HuH-7.5 (cell line): ENCODE data around the gene SLC35F1.
"Not testable (repeated sequence)": the region's sequence is repeated elsewhere in the genome, so short reads cannot be mapped to it uniquely, and the experiment has no call there.

Experiments
- DNase-seq: peaks from one replicate; pipeline ENCODE4 v3.0.0; 2011; ENCODE audit warnings: low spot score

SLC35F1 gene

DNA sequence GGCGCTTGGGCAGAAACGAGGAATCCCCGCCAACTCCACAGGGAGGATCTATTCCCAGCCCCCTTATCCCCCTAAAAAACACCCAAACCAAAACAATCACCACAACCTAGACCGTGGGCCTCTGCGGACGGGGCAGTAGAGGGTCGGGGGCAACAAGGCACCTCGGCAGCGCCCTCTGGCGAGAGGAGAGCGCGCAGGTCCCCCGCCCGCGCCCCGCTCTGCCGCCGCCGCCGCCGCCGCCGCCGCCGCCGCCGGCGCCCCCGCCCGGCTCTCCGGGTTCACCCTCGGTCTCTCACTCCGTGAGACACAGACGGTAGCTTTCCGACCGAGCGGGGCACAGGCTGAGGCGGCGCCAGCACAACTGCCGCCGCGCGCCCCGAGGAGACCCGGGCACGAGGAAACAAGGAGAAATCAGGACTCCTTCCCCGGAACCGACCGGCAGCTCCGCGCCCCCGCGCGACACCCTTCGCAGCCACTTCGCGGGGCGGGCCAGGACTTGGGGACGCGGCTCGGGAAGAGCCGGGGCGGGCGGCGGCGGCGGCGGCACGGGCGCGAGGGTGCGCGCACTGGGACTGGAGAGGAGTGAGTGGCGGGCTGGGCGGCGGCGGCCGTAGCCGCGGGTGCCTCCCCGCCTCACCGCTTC lies at the start of gene SLC35F1:
TSS of gene SLC35F1 (plus strand) at position 307 of the 643 bp plus-strand sequence.
- DNase-seq: peak; percentile 44

DNA sequence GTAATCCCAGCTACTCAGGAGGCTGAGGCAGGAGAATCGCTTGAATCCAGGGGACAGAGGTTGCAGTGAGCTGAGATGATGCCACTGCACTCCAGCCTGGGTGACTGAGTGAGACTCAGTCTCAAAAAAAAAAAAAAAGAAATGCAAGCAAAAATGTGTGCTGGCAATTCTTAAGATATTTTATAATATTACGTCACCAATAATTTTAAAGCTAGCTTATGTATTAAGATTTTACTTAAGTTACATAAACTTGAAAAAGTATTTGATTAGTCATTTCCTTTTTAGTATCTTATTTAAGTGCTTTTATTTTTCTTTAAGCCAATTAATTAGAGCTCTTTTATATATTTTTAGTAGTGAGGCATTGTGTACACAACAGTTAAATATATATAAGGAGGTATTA lies 48.5 kb upstream of the SLC35F1 start:
- not testable (repeated sequence) for DNase-seq

DNA sequence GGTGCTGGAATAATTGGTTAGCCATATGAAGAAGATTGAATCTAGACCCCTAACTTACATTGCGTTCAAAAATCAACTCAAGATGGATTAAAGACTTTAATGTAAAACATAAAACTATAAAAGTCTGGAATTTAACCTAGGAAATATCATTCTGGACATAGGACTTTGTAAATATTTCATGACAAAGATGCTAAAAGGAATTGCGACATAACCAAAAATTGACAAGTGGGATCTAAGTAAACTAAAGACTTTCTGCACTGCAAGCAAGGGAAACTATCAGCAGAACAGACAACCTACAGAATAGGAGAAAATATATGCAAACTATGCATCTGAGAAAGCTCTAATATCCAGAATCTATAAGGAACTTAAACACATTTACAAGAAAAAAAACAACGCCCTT lies 45.5 kb upstream of the SLC35F1 start:
- no peak for DNase-seq

DNA sequence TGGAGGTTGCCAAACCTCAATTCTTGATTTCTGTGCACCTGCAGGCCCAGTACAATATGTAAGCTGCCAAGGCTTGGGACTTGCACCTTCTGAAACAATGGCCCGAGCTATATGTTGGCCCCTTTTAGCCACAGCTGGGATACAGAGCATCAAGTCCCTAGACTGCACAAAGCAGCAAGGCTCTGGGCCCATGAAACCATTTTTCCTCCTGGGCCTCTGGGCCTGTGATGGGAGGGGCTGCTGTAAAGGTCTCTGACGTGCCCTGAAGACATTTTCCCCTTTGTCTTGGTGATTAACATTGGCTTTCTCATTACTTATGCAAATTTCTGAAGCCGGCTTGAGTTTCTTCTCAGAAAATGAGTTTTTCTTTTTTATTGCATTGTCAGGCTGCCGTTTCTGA lies 40.5 kb upstream of the SLC35F1 start:
- no peak for DNase-seq

DNA sequence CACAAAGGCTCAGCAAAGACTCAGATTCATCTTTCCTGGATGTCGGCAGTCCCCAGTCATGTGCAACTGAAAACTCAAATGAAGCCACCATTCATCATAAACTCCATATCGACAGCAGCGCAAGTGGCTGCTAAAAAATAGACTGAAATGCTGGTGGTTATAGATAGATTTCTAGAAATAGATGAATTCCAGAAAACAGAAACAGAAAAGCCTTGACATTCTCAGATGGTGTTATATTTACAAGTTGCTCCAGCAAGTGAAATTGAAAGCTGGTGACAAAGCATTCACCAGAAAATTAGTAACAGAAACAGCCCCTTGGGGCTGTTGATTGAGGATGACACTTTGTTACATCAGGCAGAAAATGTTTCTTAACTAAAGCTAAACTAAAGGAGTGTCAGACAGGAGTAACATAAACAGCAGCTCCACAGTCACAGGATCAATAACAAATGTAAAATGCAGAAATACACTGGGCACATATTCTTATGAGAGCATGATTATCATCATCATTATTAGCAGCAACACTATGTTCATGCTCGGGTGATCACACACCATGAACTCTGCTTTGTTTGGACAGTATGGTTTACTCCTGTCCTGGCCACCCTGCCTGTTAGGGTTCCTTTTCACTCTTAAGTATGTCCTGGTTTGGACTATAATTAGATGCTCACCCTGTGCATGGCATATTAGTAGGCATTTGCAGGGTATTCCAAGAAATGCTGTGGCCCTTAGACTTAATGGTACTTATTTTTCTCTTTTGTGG lies 36.4 kb upstream of the SLC35F1 start:
- DNase-seq: no peak

DNA sequence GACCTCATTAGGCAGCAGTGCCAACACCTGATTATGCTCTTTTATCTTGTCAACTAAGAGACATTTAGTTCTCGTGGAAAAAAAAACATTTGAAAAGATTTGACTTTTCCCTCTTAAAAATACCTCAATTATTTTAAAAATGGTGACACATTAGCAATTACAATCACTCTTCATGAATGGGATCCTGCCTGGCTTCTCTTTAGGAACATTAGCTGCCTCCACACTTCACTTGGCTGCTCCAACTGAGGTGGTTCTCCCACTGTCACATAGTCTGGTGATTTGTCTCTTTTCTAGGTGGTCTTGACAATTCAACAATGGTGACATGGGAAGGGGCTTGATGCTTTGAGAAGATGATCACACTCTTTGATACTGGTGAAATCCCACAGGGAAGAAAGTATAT lies 26.2 kb upstream of the SLC35F1 start:
- no peak for DNase-seq

GRCh38 chr6:117890172-117890571 lies 16.9 kb upstream of the SLC35F1 start:
- no peak for DNase-seq

DNA sequence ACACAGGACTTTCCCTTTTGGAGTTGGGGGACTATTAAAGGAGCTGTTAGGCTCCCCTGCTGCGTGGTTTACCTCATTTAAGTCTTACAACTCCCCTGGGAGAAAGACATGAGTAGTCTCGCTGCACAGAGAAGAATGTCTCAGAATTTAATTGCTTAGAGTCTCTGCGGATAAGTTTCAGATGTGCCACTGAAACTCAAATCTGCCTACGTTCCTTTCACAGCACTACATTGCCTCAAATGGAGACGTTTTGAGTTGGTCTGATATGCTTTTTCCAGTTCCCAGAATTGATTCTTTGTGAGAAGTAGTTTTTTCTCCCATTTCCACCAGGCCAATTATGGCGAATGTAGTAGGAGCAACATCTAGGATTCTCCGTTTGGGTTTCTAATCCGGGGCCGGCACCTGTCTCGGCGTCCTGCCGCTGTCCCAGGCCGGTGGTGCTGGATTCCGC lies 532 bp upstream of the SLC35F1 start:
- DNase-seq: no peak

GRCh38 chr6:117907601-117908245 lies 659 bp downstream of the SLC35F1 start:
- DNase-seq: no peak

GRCh38 chr6:117908246-117909068 lies 1.4 kb downstream of the SLC35F1 start:
- DNase-seq: no peak

DNA sequence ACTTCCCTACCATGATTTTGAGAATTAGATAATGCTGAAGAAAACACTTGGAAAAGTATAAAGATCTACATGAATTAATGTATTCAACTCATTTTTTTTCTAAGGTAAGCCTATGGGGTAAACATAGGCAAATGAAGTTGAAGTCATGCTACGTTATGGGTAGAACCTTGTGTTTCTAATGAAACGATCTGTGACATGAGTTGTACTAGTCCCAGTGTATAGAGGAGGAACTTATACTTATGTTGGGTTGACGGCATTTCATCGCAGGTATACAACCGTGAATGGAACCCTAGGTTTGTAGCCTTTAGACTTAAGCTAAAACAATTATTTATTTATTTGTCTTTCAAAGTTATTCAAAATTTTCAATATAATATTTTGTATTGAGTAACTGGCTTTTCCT lies 2.6 kb downstream of the SLC35F1 start:
- DNase-seq: no peak

DNA sequence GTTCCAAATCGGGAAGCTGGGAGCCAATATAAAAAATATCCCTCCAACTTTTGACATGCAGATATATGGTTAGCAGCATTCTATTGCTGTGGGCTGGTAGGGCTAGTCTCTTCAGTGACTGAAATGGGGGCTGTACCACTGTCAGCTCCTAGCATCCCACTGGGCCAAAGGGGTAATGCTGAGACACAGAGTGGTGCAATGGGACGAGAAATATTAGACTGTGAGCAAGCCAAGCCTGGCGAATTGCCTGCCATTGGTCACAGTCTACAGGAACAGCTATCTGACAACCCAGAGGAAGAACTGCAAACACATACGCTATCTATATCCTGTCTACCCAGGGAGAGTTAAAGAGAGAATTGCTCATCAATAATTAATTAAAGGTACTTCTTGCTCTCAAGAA lies 3.5 kb downstream of the SLC35F1 start:
- DNase-seq: no peak

GRCh38 chr6:117911150-117911549 lies 4.1 kb downstream of the SLC35F1 start:
- no peak for DNase-seq

- no peak for DNase-seq
Measured at GRCh38 chr6:117911660-117912059, 4.6 kb downstream of the SLC35F1 start.

DNA sequence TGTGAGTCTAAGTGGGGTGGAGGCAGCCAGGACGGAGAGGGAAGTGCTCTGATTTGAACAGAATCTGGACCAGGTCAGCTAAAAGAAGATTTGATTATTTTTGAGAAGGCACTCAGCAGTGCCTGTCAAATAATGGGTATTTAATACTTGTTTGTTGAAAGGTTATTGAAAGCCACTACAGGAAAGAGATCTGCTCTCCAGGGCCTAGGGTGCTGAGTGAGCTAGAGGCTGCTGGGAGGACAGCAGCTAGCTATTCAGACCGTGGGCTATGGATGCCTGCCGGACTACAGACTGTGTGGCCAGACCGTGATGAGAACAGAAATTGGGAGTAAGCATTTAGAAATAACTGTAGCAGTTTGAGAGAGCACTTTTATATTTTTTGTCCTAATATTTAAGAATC lies 8.8 kb downstream of the SLC35F1 start:
- no peak for DNase-seq

GRCh38 chr6:117916483-117916882 lies 9.4 kb downstream of the SLC35F1 start:
- no peak for DNase-seq

GRCh38 chr6:117917176-117917575 lies 10.1 kb downstream of the SLC35F1 start:
- no peak for DNase-seq

DNA sequence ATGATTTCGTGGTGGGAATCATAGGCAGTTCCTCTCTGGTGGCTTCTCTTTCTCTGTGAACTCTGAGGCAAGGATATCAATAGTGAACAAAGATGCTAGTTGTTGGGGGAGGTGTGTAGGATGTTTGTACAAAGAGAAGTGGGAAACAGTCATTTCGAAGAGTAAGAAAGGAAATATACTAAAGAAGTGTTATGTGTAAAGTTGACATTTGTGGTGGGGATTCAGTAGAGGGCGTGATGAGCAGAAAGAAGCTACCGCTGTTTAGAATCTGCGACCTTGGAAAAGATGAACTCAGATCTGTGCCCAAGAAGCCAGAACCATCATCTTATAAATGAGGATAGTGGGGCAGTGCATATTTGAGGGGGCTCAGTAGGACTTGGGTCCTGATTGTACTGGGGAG lies 11.4 kb downstream of the SLC35F1 start:
- no peak for DNase-seq

GRCh38 chr6:117919275-117919674 lies 12.2 kb downstream of the SLC35F1 start:
- no peak for DNase-seq

DNA sequence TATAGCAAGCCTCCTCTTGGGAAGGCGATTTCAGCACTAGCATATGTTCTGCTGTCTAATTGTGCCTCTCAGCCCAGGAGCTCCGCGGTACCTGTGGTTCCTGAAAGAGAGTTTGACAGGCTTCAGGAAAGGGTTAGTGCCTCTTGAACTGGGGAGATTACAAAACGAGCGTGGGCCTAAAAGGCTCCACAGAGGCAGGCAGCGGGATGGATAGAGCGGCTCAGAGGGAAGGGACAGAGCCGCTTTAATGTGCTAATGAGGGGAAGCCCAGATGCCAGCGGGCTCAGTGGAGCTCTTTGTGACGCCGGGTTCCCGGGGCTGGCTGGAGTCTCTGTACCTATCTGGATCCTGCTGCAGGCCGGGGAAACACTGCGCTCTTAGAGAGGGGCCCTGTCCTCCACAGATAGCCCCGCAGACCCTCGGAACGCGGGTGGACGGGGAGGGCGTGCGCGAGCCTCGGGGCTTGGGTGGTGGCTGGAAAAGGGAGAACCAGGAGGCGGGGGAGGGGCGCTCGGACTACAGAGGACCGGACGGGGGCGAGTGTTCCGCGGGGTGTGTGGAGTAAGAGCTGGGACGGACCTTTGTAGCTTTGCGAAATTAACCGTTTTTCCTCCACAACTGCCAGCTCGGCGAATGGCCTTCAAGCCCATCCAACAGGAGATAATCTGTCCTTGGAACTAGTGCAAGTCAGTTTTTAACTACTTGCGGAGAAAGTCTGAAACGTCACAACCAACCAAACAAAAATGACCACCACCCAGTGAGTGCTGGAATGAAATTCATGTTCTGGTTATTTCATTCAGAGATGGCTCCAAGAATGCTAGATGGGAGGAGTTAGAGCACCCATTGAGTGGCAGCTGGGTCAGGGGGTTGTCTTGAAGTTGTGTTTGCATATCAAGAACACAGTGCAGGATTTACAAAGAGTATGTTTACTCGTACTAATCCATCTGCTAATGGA lies 13.0 kb downstream of the SLC35F1 start:
- peak; percentile 16 for DNase-seq

DNA sequence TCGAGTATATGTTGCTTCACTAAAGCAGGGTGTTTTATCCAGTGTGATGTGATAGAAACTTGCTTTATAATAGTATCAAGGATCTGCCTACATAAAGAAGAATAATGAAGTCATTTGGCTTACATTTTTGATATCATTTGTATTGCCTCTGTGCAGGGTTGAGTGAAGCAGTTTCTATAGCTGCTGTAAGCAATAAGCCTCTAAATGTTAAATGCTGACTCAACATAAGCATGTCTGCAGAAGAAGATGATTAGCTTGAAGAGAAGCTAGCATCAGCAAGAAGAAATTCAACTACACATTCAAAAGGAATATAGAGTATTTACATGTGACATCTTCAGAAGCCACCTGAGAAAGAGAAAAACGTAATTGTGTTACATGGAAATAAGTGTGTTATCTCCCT lies 17.6 kb downstream of the SLC35F1 start:
- no peak for DNase-seq
